HG03066 (cell line): ENCODE results near the gene CASP5.
"Not testable (repeated sequence)": the region's sequence is repeated elsewhere in the genome, so short reads cannot be mapped to it uniquely, and the experiment has no call there.

ENCODE experiments used
- ATAC-seq: cut with Tn5 transposase; IDR thresholded peaks from one replicate; pipeline ENCODE4 v1.9.1; 2021; ENCODE audit warnings: low read depth; ENCODE audit not compliant: unreplicated experiment

The CASP5 gene

GRCh38 chr11:105023003-105023402 lies at the start of gene CASP5:
TSS of gene CASP5 (minus strand) at chr11:105023168. CDS start at chr11:105023136, 32 bp downstream.
- no peak for ATAC-seq

- not testable (repeated sequence) for ATAC-seq
These were observed 49.1 kb upstream of the CASP5 start for GRCh38 chr11:105072080-105072479.

DNA sequence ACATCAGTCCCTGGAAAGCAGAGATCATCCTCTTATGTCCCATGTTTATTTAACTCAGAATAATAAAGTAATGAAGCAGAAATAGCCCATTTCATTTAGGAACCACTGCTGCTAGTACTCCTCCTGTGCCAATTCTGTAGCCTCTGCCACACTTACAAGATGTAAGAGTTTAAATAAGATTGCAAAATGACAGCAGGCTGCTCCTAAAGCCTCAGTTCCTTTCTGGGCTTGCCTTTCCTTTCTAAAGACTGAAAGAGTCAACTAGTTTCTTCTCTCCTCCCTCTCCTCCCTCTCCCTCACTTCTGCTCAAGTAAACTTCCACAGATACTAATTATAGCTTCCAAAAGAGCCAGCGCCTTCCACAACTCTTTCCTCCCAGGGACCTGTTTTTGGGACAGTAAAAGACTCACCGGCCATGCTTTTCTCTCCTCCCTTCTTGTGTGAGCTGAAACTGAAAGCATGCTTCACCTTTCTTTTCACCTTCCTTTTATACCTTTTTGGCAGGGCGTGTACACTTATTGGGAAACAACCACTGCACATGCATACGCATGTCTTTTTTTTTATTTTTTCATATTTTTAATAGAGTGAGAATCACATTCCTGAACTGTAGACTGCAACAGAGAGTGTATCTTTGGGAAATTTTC lies 48.2 kb upstream of the CASP5 start:
- ATAC-seq = no peak

DNA sequence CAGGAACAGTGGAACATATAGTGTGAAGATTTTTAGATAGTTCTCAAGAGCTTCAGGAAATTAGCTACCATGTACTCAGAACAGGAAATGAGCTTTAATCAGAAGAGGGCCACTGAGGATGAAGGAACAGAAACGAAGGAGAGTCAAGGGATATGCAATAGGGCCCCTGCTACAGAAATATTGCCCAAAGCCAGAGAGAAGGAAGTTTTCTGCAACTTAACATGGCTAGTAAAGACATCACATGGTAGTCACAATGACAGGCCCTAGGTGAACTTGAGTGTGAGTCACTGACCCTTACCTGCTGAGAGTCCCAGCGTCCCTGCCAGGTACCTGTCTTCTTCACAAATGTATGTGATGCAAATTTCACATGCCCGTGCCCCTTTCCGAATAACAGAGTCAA lies 47.3 kb upstream of the CASP5 start:
- ATAC-seq = no peak

DNA sequence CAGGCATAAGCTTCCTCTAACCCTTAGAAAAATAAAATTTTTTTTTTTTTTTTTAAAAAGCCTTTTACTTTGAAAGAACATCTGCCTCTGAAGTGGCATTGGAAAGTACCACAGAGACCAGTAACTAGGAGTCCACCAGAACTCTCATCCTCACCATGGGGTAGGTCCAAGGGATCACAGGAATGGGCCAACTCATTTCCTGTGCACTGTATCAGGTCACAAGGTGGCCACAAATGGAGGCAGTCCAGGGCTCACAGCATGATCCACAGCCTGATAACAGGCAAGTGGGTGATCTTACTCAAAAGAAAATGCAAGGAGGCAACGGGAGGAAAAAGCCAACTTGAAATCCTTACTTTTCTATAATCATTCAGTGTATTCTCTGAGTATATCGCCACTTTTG lies 46.8 kb upstream of the CASP5 start:
- not testable (repeated sequence) for ATAC-seq

- ATAC-seq = not testable (repeated sequence)
These were observed 40.4 kb upstream of the CASP5 start for GRCh38 chr11:105063245-105063941.

GRCh38 chr11:105057432-105057831 lies 34.5 kb upstream of the CASP5 start:
- no peak for ATAC-seq

DNA sequence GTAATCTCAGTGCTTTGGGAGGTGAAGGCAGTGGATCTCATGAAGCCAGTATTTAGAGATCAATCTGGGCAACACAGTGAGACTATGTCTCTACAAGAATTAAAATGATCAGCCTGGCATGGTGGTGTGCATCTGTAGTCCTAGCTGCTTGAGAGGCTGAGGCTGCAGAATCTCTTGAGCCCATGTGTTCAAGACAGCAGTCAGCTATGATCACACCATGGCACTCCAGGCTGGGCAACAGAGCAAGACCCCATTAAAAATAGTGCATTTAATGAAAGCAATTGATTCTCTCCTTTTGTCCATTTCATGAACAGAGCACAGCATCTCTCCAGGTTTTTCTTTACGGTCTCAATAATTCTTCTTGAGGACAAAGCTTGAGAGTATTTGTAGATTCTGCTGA lies 33.5 kb upstream of the CASP5 start:
- ATAC-seq = no peak

- ATAC-seq = no peak
These were observed 31.9 kb upstream of the CASP5 start for GRCh38 chr11:105054723-105055493.

DNA sequence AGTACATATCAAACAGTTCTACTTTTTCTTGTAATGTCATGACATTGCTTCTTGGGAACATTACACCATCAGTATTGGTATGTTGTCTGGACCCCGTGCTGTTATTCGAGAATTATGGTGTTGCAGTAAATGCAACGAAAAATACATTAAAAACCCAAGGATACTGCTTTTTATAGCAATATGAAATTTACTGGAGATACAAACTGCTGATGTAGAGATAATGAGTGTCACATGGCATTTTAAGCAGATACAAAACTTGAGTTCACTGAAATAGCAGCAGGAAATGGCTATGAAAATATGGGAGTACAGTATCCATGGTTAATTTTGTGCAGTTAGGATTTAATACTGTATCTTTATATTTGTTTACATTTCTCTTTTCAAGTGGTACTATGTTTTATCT lies 29.5 kb upstream of the CASP5 start:
- no peak for ATAC-seq

GRCh38 chr11:105051559-105051958 lies 28.6 kb upstream of the CASP5 start:
- no peak for ATAC-seq

GRCh38 chr11:105049481-105049880 lies 26.5 kb upstream of the CASP5 start:
- ATAC-seq = no peak

- no peak for ATAC-seq
These were observed 24.1 kb upstream of the CASP5 start for GRCh38 chr11:105046898-105047579.

DNA sequence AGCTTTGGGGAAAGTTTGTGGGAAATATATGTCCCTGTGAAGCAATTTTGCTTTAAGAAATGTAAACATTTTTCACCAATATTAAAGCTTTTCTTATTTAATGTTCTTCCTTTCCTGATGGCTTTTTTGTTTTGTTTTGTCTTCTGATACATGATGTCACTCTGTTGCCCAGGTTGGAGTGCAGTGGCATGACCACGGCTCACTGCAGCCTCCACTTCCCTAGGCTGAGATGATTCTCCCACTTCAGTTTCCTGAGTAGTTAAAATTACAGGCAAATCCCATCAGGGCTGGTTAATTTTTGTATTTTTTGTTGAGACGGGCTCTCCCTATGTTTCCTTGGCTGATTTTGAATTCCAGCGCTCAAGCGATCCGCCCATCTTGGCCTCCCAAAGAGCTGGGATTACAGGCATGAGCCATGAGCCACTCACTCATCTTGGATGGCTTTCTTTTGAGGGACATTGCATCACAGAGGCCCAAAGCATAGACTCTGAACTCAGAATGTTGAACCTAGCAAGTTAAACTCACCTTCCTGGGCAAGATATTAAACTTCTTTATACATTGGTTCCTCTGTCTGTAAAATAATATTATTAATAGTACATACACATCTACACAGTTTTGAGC lies 22.8 kb upstream of the CASP5 start:
- no peak for ATAC-seq

DNA sequence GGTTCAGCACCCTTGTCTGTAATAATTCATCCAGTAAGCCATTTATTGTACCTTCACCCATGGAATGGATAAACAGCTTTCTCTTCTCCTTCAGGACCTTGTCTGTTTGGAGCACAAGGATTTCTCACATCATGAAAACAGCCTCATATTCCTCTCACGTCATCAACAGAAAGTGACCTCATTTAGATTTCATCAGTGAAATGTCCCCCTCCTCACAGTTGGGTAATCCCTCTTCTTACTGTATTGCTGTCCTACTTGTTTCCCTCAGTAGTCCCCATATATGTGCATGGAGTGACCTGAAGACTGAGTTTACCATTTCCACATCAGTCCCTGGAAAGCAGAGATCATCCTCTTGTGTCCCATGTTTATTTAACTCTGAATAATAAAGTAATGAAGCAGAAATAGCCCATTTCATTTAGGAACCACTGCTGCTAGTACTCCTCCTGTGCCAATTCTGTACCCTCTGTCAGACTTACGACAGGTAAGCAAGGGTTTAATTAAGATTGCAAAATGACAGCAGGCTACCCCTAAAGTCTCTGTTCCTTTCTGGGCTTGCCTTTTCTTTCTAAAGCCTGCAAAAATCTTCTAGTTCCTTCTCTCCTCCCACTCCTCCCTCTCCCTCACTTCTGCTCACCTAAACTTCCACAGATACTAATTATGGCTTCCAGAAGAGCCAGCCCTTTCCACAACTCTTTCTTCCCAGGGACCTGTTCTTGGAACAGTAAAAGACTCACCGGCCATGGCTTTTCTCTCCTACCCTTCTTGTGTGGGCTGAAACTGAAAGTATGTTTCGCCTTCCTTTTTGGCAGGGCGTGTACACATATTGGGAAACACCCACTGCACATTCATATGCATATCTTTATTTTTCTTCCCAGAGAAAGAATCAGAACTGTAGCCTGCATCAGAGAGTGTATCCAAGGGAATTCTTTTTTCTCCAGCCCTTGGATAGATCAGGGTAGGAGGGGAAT lies 21.9 kb upstream of the CASP5 start, which contains the start of gene CARD16:
Gene CARD16 (minus strand): TSS at position 779 of the 968 bp plus-strand sequence. CDS start 38 bp downstream, at position 741.
- peak; percentile 100 for ATAC-seq

GRCh38 chr11:105042178-105042577 lies 19.2 kb upstream of the CASP5 start:
- ATAC-seq = no peak

DNA sequence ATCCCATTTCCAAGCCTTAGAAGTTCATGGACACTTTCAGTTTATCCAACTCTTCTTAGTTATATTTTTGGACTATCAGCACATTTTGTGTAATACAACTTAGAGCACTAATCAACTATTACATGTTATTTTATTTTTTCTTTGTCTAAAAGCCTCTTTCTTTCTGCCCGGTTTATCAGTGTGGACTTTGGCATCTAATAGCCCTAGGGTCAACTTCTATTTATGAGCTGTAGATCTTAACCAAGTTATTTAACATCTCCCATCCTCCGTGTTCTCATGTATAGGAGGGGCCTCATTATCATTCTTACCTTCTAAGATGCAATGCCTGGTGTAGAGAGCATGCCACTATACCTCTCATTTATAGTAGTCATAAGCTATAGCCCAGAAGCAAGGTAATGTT lies 17.7 kb upstream of the CASP5 start:
- no peak for ATAC-seq

DNA sequence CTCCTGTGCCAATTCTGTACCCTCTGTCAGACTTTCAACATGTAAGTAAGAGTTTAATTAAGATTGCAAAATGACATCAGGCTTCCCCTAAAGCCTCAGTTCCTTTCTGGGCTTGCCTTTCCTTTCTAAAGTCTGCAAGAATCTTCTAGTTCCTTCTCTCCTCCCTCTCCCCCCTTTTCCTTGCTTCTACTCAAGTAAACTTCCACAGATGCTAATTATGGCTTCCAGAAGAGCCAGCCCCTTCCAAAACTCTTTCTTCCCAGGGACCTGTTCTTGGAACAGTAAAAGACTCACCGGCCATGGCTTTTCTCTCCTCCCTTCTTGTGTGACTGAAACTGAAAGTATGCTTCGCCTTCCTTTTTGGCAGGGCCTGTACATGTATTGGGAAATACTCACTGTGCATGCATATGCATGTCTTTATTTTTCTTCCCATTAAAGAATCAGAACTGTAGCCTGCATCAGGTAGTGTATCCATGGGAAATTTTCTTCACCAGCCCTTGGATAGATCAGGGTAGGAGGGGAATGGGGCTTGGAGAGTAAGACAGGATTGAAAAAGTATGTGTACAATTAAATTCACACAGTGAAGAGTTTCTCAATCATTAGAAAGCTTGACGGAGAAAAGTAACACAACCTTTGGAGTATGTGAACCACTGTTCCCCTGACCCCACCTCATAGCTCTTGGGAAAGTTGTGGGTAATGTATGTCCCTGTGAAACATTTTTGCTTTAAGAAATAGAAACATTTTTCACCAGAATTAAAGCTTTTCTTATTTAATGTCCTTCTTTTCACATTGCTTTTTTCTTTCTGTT lies 12.0 kb upstream of the CASP5 start, which contains the start of gene CASP1:
Gene CASP1 (minus strand): TSS at position 332 of the 808 bp plus-strand sequence. CDS start 31 bp downstream, at position 301.
- ATAC-seq = peak; percentile 95
